ENCODE measurements around the gene CDH15. TPM values are rescaled to one million over a fixed set of nuclear protein-coding genes. Genes with fewer than 3 reads are reported as not detected.

Gene CDH15
- total and polyA plus RNA-seq, 2 donors from 2014 or later = 0.22 to 0.31 TPM

DNA sequence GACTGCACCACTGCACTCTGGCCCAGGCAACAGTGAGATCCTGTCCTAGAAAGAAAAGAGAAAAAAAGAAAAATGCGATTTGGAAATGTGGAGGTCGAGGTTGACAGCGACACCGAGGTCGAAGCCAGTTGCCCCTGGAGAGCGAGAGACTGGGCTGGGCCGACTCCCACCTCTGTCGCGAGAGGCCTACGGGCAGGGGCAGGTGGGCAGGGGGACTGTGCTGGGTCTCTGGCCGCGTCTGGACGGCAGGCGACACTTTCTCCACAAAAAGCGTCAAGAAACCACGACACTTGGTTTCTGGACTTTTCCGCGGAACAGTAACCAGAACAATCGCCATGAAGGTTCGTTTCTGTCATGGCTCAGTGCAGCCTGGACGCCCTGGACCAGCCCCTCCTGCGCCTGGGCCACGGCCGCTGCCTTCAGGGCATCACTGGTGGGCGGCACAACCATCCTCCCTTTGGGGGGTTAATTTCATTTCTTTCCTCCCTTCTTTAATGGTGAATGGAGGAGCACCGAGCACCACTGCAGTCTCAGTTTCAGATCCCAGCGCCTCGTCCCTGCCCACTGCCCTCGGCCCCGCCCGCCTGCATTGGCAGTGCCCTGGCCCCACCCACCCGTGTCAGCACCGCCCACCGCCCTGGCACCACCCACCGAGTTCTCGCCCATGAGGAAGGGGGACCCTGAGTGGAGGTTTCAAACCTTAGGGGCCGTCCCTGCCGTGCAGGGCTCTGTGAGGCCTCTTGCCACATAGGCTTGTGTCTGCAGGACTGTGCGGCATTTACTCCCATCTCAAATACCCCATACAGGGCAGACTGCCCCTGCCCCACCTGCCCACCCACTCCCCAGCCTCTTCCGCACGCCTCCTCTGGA lies 18.5 kb upstream of the CDH15 start:
- Histone ChIP-seq H3K9me3 (ENCODE audit: control insufficient read depth in 2 of 3, insufficient read depth in 1 of 3, low read length in 3 of 3) (peaks cover 0 to 10% (median 0%) of the 10 kb centered on the region in 3 donors), H3K27me3 (ENCODE audit: control insufficient read depth, insufficient read depth, low read length) (no peaks in the 10 kb centered on the region), H3K4me3 (ENCODE audit: low read length in 3 of 3) (no peak overlapping the region), H3K9ac (ENCODE audit: low read length in 3 of 3) (no peak overlapping the region), H3K4me1 (ENCODE audit: control insufficient read depth in 2 of 3, insufficient read depth in 2 of 3, low read depth in 1 of 3, low read length in 3 of 3) (peaks cover 0 to 15% (median 9%) of the 10 kb centered on the region in 3 donors), H3K27ac (ENCODE audit: low read depth in 2 of 2, low read length in 2 of 2) (no peak overlapping the region), H3K36me3 (ENCODE audit: control insufficient read depth in 2 of 3, insufficient read depth in 3 of 3, low read length in 3 of 3) (peaks cover 0 to 14% (median 2%) of the 10 kb centered on the region in 3 donors)
- FAIRE-seq = no peak
- intact Hi-C loops (cut with DNase I) = no loop called here
- TF ChIP-seq, protein P1, sequence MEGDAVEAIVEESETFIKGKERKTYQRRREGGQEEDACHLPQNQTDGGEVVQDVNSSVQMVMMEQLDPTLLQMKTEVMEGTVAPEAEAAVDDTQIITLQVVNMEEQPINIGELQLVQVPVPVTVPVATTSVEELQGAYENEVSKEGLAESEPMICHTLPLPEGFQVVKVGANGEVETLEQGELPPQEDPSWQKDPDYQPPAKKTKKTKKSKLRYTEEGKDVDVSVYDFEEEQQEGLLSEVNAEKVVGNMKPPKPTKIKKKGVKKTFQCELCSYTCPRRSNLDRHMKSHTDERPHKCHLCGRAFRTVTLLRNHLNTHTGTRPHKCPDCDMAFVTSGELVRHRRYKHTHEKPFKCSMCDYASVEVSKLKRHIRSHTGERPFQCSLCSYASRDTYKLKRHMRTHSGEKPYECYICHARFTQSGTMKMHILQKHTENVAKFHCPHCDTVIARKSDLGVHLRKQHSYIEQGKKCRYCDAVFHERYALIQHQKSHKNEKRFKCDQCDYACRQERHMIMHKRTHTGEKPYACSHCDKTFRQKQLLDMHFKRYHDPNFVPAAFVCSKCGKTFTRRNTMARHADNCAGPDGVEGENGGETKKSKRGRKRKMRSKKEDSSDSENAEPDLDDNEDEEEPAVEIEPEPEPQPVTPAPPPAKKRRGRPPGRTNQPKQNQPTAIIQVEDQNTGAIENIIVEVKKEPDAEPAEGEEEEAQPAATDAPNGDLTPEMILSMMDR (IDR thresholded peaks at IDR 0.05; ENCODE audit: borderline replicate concordance, extremely low read depth, insufficient read depth) = no peak
- peak in 1 of 5 donors; percentile 72 for DNase-seq

DNA sequence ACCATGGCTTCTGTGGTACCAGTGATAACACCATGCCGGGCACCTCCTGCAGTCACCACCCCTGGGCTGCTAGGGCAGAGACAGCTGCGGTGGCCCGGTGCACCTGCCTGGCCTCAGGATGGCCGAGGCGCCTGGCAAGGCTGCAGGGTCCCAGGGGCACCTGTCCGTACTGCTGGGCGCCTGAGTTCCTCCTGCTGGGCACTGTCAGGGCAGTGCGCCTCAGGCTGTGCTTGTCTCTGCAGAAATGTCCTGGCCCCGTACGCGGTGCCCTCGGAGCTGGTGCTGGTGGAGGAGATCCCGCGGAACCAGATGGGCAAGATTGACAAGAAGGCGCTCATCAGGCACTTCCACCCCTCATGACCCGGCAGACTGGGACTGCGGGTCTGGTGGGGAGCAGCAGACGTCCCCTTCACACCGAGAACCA lies 17.7 kb upstream of the CDH15 start:
- TF ChIP-seq, protein P1 (IDR thresholded peaks at IDR 0.05; ENCODE audit: borderline replicate concordance, extremely low read depth, insufficient read depth) = no peak
- H3K4me3 ChIP-seq (ENCODE audit: low read length in 3 of 3) = no peak overlapping the region
- DNase-seq = no peak
- H3K36me3 ChIP-seq (ENCODE audit: control insufficient read depth in 2 of 3, insufficient read depth in 3 of 3, low read length in 3 of 3) = peaks cover 0 to 14% (median 0%) of the 10 kb centered on the region in 3 donors
- H3K27me3 ChIP-seq (ENCODE audit: control insufficient read depth, insufficient read depth, low read length) = no peaks in the 10 kb centered on the region
- H3K27ac ChIP-seq (ENCODE audit: low read depth in 2 of 2, low read length in 2 of 2) = no peak overlapping the region
- H3K4me1 ChIP-seq (ENCODE audit: control insufficient read depth in 2 of 3, insufficient read depth in 2 of 3, low read depth in 1 of 3, low read length in 3 of 3) = peaks cover 0 to 15% (median 9%) of the 10 kb centered on the region in 3 donors
- peaks cover 0 to 8% (median 0%) of the 10 kb centered on the region in 3 donors for H3K9me3 ChIP-seq (ENCODE audit: control insufficient read depth in 2 of 3, insufficient read depth in 1 of 3, low read length in 3 of 3)
- no peak for FAIRE-seq
- intact Hi-C loops (cut with DNase I) = no loop called here
- no peak overlapping the region for H3K9ac ChIP-seq (ENCODE audit: low read length in 3 of 3)

DNA sequence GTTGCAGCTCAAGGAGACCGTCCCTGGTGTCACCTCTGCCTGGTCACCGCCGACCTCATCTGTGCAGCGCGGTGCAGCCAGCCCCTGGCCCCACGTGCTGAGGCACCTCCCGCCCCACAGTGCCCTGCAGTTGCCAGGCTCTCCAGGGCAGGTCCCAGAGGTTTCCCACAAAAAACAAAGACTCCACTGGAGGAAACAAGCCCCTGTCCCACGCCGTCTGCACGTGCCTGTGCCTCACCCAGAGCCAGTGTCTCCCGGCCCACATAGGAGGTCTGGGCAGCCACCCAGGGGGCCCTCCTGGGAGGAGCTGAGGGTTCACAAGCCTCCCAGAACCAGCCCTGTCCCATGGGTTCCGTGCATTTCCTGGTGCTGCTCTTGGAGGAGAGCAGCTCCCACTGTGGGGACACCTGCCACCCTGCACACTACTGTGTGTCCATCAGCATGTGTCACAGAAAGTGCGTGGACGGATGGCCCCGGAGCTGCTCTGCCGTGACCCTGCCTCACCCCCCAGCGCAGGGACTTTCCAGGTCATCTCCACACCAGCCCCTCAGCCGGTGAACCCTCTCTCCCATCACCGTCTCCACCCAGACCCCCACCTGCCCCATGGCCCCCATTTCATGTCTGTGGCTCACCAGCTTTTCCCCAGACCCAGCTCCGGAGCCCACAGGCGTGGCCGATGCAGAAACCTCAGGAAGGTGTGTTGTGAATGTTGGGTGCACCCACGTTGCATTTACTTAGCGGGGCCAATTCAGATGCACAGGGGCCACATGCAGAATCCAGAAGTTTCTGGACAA lies 17.0 kb upstream of the CDH15 start:
- Histone ChIP-seq H3K9ac (ENCODE audit: low read length in 3 of 3) (no peak overlapping the region), H3K9me3 (ENCODE audit: control insufficient read depth in 2 of 3, insufficient read depth in 1 of 3, low read length in 3 of 3) (peaks cover 0 to under 1% (median 0%) of the 10 kb centered on the region in 3 donors), H3K4me3 (ENCODE audit: low read length in 3 of 3) (no peak overlapping the region), H3K27ac (ENCODE audit: low read depth in 2 of 2, low read length in 2 of 2) (no peak overlapping the region), H3K27me3 (ENCODE audit: control insufficient read depth, insufficient read depth, low read length) (no peaks in the 10 kb centered on the region), H3K36me3 (ENCODE audit: control insufficient read depth in 2 of 3, insufficient read depth in 3 of 3, low read length in 3 of 3) (peaks cover 0 to 14% (median 0%) of the 10 kb centered on the region in 3 donors), H3K4me1 (ENCODE audit: control insufficient read depth in 2 of 3, insufficient read depth in 2 of 3, low read depth in 1 of 3, low read length in 3 of 3) (peaks cover 0 to 15% (median 9%) of the 10 kb centered on the region in 3 donors)
- TF ChIP-seq, protein P1 (IDR thresholded peaks at IDR 0.05; ENCODE audit: borderline replicate concordance, extremely low read depth, insufficient read depth) = no peak
- no peak for FAIRE-seq
- intact Hi-C loops (cut with DNase I) = no loop called here
- peak in 1 of 5 donors; percentile 73 for DNase-seq
